ENCODE results near the gene SELPLG. TPM values are rescaled to one million over a fixed set of nuclear protein-coding genes. Genes with fewer than 3 reads are reported as not detected.
"Not testable (repeated sequence)": the region's sequence is repeated elsewhere in the genome, so short reads cannot be mapped to it uniquely, and the experiment has no call there.

The SELPLG gene
- total RNA-seq, 2 experiments from 2014 or later = 56.8 to 60.1 TPM

GRCh38 chr12:108625228-108625627 is 8.5 kb downstream of the SELPLG start:
- Mint-ChIP-seq H3K27ac (peak overlapping the region; percentile 10), H3K27me3 (no peaks in the 10 kb centered on the region), H3K36me3 (peaks cover 43% of the 10 kb centered on the region), H3K9me3 (no peaks in the 10 kb centered on the region), H3K4me3 (no peak overlapping the region), H3K4me1 (ENCODE audit: low read depth) (peaks cover 56% of the 10 kb centered on the region)
- intact Hi-C loops (cut with micrococcal nuclease) = no loop called here
- ChIA-PET CTCF (no interaction called here), POLR2A (no interaction called here)
- DNase-seq = no peak

GRCh38 chr12:108623577-108623976 is 10.1 kb downstream of the SELPLG start:
- Mint-ChIP-seq H3K4me1 (ENCODE audit: low read depth) (peaks cover 54% of the 10 kb centered on the region), H3K27me3 (no peaks in the 10 kb centered on the region), H3K27ac (no peak overlapping the region), H3K4me3 (no peak overlapping the region), H3K36me3 (peaks cover 37% of the 10 kb centered on the region), H3K9me3 (no peaks in the 10 kb centered on the region)
- CTCF ChIA-PET = interaction anchor here (13.9 kb wide), 1 partner anchor 59 kb away, joined by 472 read pairs; the partner anchor contains the start of genes ISCU and SART3
- intact Hi-C loops (cut with micrococcal nuclease) = no loop called here
- DNase-seq = no peak
- POLR2A ChIA-PET = no interaction called here

GRCh38 chr12:108622921-108623514 is 10.7 kb downstream of the SELPLG start:
- no peaks in the 10 kb centered on the region for H3K27me3 Mint-ChIP-seq
- peak overlapping the region; percentile 75 for H3K27ac Mint-ChIP-seq
- POLR2A ChIA-PET = interaction anchor here (1.5 to 1.9 kb wide), 2 partner anchors 8 to 61 kb away, joined by 4 to 6 read pairs; partner anchors contain the start of gene ISCU
- peaks cover 56% of the 10 kb centered on the region for H3K4me1 Mint-ChIP-seq (ENCODE audit: low read depth)
- intact Hi-C loops (cut with micrococcal nuclease) = no loop called here
- H3K4me3 Mint-ChIP-seq = no peak overlapping the region
- no peaks in the 10 kb centered on the region for H3K9me3 Mint-ChIP-seq
- H3K36me3 Mint-ChIP-seq = peaks cover 35% of the 10 kb centered on the region
- CTCF ChIA-PET = interaction anchor here (13.9 kb wide), 1 partner anchor 58 kb away, joined by 472 read pairs; the partner anchor contains the start of genes ISCU and SART3
- DNase-seq = no peak

- Mint-ChIP-seq H3K27me3 (no peaks in the 10 kb centered on the region), H3K27ac (peak overlapping the region; percentile 75), H3K4me1 (ENCODE audit: low read depth) (peaks cover 57% of the 10 kb centered on the region), H3K9me3 (no peaks in the 10 kb centered on the region), H3K4me3 (no peak overlapping the region), H3K36me3 (peaks cover 35% of the 10 kb centered on the region)
- peak; percentile 29 for DNase-seq
- ChIA-PET POLR2A (interaction anchor here (1.5 to 1.9 kb wide), 2 partner anchors 9 to 60 kb away, joined by 4 to 6 read pairs; partner anchors contain the start of gene ISCU), CTCF (interaction anchor here (13.9 kb wide), 1 partner anchor 57 kb away, joined by 472 read pairs; the partner anchor contains the start of genes ISCU and SART3)
- intact Hi-C loops (cut with micrococcal nuclease) = no loop called here
These were observed 11.3 kb downstream of the SELPLG start for GRCh38 chr12:108622421-108622820.

DNA sequence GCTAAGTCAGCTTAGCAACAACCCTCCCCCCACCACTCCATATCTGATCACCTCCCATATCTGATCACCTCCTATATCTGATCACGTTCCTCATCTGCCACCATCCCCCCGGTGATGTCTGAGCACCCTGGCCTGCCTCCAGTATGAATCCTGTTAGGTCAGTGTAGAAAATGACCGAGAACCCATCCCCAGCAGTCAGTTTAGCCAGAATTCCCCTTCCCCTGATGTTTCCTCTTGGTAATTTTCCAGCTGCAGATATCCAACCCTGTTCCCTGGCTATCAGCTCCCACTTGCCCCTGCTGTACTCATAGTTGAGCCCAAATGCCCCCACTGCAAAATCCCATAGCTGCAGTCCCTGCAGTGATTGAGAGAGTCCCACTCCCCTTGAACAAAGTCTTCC is 12.5 kb downstream of the SELPLG start:
- Mint-ChIP-seq H3K4me3 (no peak overlapping the region), H3K27ac (peak overlapping the region; percentile 58), H3K27me3 (no peaks in the 10 kb centered on the region), H3K36me3 (peaks cover 41% of the 10 kb centered on the region), H3K9me3 (peaks cover 7% of the 10 kb centered on the region), H3K4me1 (ENCODE audit: low read depth) (peaks cover 64% of the 10 kb centered on the region)
- intact Hi-C loops (cut with micrococcal nuclease) = no loop called here
- POLR2A ChIA-PET = interaction anchor here (0.8 kb wide), 1 partner anchor 18 kb away, joined by 4 read pairs; no protein-coding TSS in a partner anchor
- CTCF ChIA-PET = interaction anchor here (0.6 to 13.9 kb wide), 4 partner anchors 12 to 212 kb away, joined by 3 to 472 read pairs (median 106); partner anchors contain the start of genes ISCU, SART3 and SELPLG
- no peak for DNase-seq

- DNase-seq = no peak
- Mint-ChIP-seq H3K4me3 (no peak overlapping the region), H3K27ac (peak overlapping the region; percentile 55), H3K9me3 (peaks cover 14% of the 10 kb centered on the region), H3K4me1 (ENCODE audit: low read depth) (peaks cover 62% of the 10 kb centered on the region), H3K27me3 (no peaks in the 10 kb centered on the region), H3K36me3 (peaks cover 43% of the 10 kb centered on the region)
- ChIA-PET POLR2A (interaction anchor here (0.6 kb wide), 1 partner anchor 20 kb away, joined by 3 read pairs; no protein-coding TSS in a partner anchor), CTCF (interaction anchor here (6.7 to 13.9 kb wide), 2 partner anchors 13 to 55 kb away, joined by 207 to 472 read pairs; partner anchors contain the start of genes ISCU, SART3 and SELPLG)
- intact Hi-C loops (cut with micrococcal nuclease) = no loop called here
These were observed 13.3 kb downstream of the SELPLG start for GRCh38 chr12:108620236-108620879.

DNA sequence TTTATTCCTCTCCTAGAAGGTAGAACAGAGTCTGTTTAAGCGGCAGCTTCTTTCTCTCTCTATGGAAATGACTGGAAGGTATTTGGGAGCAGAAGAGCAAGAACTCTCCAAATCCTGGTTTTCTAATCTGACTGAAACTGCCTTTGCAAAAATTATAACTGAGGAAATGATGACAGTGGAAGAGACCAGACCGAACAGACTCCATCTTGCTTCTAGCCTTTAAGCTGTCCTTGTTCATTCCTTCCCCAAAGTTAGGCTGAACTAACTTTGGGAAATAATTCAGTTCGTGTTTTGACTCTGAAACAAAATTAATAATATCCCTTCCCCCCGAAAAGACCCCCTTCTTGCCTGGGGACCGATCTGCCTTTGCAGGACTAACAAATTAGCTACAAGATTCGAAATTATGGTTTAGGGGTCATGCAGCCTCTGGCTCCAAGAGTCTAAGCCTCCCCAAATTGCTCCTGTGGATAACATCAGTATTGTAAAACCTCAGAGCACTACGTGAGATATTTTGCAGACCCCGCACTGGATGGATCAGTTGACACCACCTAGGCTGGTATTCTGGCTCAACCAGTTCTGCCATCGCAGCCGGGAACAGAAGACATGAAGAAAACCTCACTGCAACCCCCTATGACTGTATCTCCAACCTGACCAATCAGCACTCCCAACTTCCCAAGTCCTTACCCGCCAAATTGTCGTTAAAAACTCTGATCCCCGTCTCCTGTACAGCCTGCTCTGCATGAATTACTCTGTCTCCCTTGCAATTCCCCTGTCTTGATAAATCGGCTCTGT is 14.1 kb downstream of the SELPLG start:
- Mint-ChIP-seq H3K27me3 (no peaks in the 10 kb centered on the region), H3K4me3 (no peak overlapping the region), H3K4me1 (ENCODE audit: low read depth) (peaks cover 57% of the 10 kb centered on the region), H3K9me3 (peaks cover 14% of the 10 kb centered on the region), H3K36me3 (peaks cover 43% of the 10 kb centered on the region), H3K27ac (peak overlapping the region; percentile 55)
- ChIA-PET POLR2A (interaction anchor here (0.6 to 4.2 kb wide), 3 partner anchors 19 to 58 kb away, joined by 3 to 48 read pairs (median 20); partner anchors contain the start of genes ISCU and SART3), CTCF (interaction anchor here (0.6 to 13.9 kb wide), 6 partner anchors 14 to 630 kb away, joined by 3 to 472 read pairs (median 20); partner anchors contain the start of genes ISCU, SART3 and SELPLG)
- no peak for DNase-seq
- intact Hi-C loops (cut with micrococcal nuclease) = loop anchor here (2.0 kb wide), 1 partner anchor 105 kb away; the partner anchor contains the start of gene FICD

GRCh38 chr12:108618953-108619274 is 14.8 kb downstream of the SELPLG start:
- H3K4me3 Mint-ChIP-seq, H3K27me3 Mint-ChIP-seq, DNase-seq: not testable (repeated sequence)
- Mint-ChIP-seq H3K4me1 (ENCODE audit: low read depth) (peaks cover 58% of the 10 kb centered on the region), H3K9me3 (peaks cover 14% of the 10 kb centered on the region), H3K36me3 (peaks cover 40% of the 10 kb centered on the region), H3K27ac (peak overlapping the region; percentile 25)
- CTCF ChIA-PET = interaction anchor here (0.6 to 13.9 kb wide), 19 partner anchors 14 to 988 kb away, joined by 3 to 472 read pairs (median 8); partner anchors contain the start of genes ISCU, SART3, SELPLG and SSH1
- POLR2A ChIA-PET = interaction anchor here (2.9 to 4.2 kb wide), 3 partner anchors 10 to 57 kb away, joined by 20 to 48 read pairs (median 24); partner anchors contain the start of genes ISCU and SART3
- intact Hi-C loops (cut with micrococcal nuclease) = loop anchor here (1.0 to 2.0 kb wide), 2 partner anchors 56 to 104 kb away; partner anchors contain the start of gene FICD

DNA sequence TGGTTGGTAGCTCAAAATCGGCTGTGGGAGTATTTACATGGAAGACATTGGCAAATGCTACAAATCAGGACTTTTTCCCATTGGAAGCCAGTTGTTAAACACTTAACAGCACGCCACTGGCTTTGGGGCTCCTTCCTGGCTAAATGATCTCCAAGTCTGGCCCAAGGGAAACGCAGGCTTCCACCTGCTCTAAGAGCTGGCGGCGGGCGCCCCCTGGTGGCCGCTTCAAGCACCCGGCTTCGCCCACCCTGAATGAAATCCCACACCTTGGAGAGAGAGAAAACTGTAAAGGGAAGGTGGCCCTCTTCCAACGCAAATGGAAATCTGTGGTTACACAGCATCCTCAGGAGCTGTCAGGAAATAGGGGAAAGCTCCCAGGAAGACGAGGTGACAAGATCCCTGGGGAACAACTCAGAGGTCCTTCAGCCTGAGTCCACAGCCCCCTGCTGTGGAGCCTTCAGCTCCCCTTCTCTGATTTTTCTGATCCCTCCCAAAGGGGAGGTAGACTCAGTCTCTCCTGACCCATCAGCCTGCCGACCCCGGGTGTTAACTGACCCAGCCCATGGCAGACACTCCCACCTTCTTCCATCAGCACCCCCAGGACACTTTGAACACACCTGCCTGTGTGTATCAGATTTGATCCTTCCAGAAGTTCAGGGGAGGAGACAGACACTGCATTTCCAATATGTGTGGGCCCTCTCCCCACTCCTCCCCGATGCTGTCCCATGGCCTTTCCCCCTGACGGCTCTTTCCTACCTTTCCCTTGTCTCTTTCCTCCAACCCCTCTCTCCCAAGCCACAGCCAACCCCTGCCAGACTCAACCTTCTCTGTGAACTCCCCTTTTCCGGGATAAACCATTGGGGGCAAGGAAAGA is 15.4 kb downstream of the SELPLG start:
- peaks cover 14% of the 10 kb centered on the region for H3K9me3 Mint-ChIP-seq
- peaks cover 34% of the 10 kb centered on the region for H3K36me3 Mint-ChIP-seq
- H3K4me3 Mint-ChIP-seq = no peak overlapping the region
- H3K27ac Mint-ChIP-seq = peak overlapping the region; percentile 25
- H3K27me3 Mint-ChIP-seq = no peaks in the 10 kb centered on the region
- intact Hi-C loops (cut with micrococcal nuclease) = loop anchor here (1.0 to 2.0 kb wide), 2 partner anchors 55 to 104 kb away; partner anchors contain the start of gene FICD
- POLR2A ChIA-PET = interaction anchor here (1.0 to 4.2 kb wide), 11 partner anchors 10 to 239 kb away, joined by 3 to 48 read pairs (median 8); partner anchors contain the start of genes ISCU, SART3, SELPLG and SSH1
- DNase-seq = peak; percentile 84
- CTCF ChIA-PET = interaction anchor here (0.6 to 13.9 kb wide), 42 partner anchors 10 to 989 kb away, joined by 3 to 472 read pairs (median 5); partner anchors contain the start of genes ALKBH2, ISCU, SART3 and SELPLG
- peaks cover 54% of the 10 kb centered on the region for H3K4me1 Mint-ChIP-seq (ENCODE audit: low read depth)

Measured in activated CD4-positive, alpha-beta memory T cell treated with anti-CD3 and anti-CD28 coated beads for 36 hours (primary cell).